Measurements from ENCODE around the gene RCOR3.

RCOR3 gene

DNA sequence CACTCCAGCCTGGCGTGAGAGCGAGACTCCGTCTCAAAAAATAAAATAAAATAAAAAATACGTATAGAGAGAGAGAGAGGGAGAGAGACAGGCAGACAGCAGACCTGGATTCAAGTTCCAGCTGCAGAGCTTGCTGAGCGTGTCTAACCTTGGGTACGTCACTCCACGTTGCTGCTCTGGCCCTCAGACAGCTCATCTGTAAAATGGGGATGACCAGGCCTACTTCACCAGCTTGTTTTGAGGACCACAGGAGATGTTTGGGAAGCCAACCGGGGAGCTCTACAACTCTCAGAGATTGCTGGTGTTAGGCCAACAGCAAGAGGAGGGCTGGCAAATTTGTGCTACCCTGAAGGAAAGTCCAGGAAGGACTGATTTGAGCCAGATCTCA is 67.0 kb downstream of the RCOR3 start:
- no peak for DNase-seq

DNA sequence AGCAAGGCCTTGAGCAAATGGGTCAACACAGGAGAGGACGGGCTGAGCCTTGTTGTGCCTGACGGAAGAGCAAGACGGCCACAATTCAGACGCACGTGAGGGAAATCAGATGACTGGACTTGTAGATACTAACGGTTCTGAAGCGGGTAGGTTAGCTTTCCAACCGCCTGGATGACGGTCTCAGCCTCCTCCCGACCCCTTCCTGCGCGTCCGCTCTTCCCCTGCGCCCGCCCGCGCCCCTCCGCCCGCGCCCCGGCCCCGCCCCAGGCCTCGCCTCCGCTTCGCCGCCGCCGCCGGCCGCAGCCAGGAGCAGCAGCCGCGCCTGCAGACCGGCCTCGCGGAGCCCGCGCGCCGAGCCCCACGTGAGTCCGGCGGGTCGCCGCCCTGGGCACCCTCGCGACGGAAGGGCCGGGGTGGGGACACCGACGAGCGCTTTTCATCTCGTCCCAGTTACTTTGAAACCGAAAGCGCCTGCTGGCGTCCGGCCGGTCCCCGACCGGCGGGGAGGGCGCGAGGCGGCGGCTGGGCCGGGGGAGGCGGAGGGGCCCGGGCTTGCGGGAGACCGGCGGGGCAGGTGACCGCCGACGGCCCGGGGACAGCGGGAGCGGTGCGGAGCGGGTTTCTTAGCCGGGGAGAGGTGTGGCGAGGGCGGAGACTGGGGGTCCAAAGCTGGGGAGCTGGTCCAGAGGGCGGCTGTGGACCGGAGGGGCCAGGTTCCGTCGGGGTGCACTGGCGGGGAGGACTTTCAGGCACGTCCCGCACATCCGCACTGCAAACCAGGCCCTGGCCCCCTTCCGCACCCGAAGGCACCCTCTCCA is 67.6 kb downstream of the RCOR3 start, which contains the start of gene TRAF5:
TSS of gene TRAF5 (plus strand) at position 306 of the 818 bp plus-strand sequence. CDS start 26,407 bp downstream, outside the sequence.
- peak; percentile 28 for DNase-seq

- DNase-seq, result no peak
Measured at GRCh38 chr1:211327346-211327921, 68.3 kb downstream of the RCOR3 start.

DNA sequence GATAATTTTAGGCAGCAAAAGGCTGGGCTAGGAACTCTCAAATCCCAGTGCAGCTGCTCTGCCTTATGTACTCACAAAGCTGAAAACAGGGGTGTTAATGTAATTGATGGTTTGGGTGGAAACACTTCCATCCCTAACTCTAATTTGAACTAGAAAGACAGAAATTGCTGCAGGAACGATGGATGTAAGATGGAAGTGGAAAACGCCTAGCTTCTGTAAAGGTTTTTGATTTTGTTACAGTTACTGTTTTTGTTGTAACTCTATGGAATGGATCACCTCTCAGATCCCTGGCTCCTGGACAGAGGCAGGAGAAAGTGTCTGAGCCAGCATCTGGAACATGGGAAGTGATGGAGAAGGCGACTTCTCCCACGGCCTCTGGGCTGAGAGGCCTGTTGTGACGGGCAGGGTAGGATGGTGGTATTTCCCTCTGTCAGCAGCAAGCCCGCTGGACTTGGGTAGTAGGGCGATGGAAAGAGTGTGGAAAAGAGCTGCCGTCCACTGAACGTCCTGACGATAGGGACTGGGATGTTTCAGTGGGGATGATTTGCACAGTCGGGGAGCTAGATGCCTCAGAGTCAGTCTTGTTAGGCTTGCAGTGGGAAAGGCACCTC is 69.0 kb downstream of the RCOR3 start:
- no peak for DNase-seq

DNA sequence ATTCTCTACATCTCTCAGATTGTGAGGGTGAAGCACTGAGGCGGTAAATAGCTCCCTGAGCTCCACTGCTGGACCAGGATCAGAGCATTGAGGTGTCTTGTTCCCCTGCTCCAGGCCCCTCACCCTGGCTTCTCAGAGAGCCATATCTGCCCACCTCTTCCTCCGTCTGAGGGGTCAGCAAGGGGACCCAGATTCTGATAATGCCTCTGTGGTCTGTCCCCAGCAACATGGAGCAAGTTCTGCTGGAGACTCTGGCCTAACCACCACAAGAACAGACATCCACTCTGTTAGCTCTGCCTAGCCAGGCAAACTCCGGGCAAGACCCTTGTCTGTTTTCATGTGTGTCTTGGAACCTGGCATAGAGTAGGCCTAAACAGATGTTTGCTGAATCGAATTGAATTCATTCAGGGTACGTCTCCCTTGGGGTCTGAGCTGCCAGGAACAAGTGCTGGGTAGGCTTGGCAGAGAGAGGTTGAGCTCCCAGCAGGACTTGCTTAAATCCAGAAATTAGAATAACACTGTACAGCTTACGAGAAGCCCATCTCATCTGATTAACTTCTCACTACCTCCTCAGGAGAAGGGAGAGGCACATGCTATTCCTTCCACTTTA is 69.8 kb downstream of the RCOR3 start:
- DNase-seq, result no peak

DNA sequence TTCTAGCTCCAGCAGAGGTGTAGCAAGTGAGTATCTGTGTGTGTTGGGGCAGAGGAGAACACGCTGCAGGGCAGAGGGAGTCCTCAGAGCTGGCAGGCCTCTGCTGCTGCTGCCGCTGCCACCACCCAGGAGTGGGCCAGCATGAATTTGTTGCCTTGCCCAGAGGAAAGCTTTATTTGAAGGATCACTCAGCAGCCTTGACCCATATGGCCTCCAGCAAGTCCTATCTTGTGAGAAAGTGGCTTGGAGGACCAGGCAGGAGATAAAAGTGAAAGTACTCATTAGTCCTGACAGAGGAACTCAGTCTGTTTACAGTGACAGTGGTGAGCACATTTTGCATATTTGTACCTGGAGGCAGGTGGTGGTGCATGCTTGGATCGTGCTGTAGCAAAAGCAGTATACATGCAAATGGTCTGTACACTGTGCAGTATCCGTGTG is 70.6 kb downstream of the RCOR3 start:
- DNase-seq, result peak; percentile 20

- DNase-seq, result no peak
Measured at GRCh38 chr1:211330282-211330936, 71.2 kb downstream of the RCOR3 start.

DNA sequence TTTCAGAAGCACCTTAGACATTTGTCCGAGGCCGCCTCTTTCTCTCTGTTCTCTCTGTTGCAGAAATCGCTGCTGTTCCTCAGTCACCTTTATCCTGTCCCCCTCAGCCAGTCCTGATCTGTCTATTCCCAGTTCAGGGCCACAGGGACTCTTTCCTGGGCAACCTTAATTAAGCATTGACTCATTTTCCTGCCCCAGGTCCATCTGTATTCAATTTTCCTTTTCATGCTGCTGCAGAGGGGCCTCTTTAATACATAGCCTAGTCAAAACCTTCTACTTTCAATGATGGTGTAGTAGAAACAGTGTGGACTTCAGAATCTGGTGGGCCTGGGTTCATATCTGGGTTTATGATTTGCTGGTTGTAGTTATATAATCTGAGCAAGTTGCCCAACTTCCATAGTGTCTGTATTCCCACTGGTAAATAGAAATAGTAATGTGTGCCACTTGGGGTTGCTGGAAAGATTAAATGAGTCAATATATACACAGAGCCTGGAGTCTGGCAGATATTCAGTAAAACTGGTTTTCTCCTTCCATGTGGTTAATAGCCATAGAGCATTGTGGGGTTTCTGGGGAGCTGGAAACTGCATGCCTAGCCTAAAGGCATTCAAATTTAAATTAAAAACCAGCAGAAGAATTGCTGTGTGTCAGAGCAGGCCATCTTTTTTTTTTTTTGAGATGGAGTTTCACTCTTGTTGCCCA is 72.0 kb downstream of the RCOR3 start:
- no peak for DNase-seq

GRCh38 chr1:211332036-211332616 is 73.0 kb downstream of the RCOR3 start:
- DNase-seq, result no peak

- DNase-seq, result no peak
Measured at GRCh38 chr1:211332830-211333229, 73.7 kb downstream of the RCOR3 start.

DNA sequence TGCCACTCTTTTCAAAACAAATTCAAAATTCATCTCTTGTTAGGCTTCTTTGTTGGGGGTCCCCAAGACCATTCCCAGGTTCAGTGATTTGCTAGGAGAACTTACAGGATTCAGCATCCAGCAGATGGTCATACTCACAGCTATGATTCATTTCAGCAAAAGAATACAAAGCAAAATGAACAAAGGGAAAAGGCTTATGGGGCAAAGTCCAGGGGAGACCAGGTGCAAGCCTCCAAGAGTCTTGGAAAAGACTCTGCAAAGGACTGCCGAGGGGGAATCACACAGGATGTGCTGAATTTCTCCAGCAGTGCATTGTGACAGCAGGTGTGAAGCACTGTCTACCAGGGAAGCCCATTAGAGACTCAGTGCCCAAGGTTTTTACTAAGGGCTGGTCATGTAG is 74.7 kb downstream of the RCOR3 start:
- no peak for DNase-seq

- DNase-seq, result no peak
Measured at GRCh38 chr1:211334986-211335385, 75.8 kb downstream of the RCOR3 start.

- DNase-seq, result peak; percentile 18
Measured at GRCh38 chr1:211335522-211336157, 76.5 kb downstream of the RCOR3 start.

DNA sequence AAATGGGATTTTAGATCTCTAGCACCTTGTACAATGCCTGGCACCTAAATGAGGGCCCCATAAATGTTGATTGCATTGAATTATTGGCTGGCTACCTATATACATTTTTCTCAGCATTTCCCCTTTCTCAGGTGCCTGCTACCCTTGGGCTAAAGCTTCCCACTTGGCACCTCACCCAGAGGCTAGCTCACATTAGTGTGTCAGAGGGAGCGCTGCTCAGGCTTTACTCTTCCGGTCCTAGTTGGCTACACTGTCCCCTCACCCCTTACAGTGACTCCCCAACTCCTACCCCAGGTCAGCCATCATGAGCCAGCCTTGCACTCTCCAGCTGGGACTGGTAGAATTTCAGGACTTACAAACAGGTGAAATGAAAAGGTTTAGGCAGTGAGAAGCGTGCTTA is 77.0 kb downstream of the RCOR3 start:
- DNase-seq, result peak; percentile 18

DNA sequence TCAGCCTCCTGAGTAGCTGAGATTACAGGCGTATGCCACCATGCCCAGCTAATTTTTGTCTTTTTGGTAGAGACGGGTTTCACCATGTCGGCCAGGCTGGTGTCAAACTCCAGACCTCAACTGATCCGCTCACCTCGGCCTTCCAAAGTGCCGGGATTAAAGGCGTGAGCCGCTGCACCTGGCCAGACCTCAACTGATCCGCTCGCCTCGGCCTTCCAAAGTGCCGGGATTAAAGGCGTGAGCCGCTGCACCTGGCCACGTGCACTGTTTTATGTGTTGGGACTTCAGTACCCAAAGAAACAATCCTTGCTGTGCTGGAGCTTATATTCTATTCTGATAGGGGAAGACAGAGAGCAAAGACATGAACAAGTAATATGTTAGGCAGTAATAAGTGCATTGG is 77.6 kb downstream of the RCOR3 start:
- DNase-seq, result no peak

GRCh38 chr1:211337430-211338223 is 78.5 kb downstream of the RCOR3 start:
- no peak for DNase-seq

GRCh38 chr1:211338224-211338620 is 79.1 kb downstream of the RCOR3 start:
- DNase-seq, result no peak

- DNase-seq, result no peak
Measured at GRCh38 chr1:211339631-211340041, 80.5 kb downstream of the RCOR3 start.

GRCh38 chr1:211340622-211341507 is 81.7 kb downstream of the RCOR3 start:
- DNase-seq, result no peak

DNA sequence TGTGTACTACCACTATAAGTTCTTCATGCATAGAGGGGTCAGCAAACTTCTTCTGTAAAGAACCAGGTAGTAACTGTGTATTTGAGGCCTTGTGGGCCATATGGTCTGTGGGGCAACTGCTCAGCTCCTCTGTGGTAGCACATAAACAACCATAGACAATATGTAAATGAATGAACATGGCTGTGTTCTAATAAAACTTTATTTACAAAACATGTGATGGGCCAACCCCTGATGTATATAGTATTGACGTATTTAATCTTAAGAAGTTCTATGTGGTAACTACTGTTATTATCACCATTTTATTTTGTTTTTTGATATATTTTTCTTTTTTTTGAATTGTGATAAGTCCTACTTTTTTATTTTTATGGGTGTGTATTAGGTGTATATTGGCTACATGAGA is 82.8 kb downstream of the RCOR3 start:
- DNase-seq, result no peak

Data from NCI-H510A treated with DMSO at 0.1 percent for 48 hours (cell line).